Activated effector memory CD4-positive, alpha-beta T cell treated with Interleukin-2 at 50 U/mL for 16 hours (primary cell): ENCODE data around the gene SEC31A.
"Not testable (repeated sequence)": the region's sequence is repeated elsewhere in the genome, so short reads cannot be mapped to it uniquely, and the experiment has no call there.

Experiments
- DNase-seq: peaks from one replicate; pipeline ENCODE4 v3.0.0-alpha.2; 2020

SEC31A gene

DNA sequence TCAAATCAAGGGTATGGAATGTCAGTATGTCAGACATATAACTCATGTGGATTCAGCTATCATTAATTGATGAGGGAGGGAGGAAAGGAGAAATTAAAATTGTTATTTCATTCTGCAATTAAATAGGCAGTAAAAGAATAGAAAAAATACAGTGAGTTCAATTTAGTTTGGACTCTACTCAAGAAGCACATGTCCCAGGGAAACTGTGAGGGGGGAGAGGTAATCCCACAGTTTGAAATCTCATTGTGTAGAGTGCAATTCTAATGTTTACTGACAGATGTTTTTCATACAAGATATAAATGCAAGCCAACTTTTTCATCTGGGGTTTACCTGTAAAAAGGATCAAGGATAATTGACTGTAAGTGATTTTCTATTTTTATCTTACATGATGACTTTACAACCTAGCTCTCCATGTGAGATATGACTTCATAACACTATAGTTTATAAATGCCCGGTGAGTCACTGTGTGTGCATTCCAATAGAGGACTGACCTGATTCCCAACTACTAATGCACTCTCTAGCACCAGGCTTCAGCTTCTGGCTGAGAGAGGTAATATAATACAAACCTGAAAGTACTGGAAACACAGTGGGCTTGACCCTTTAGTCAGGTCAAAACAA lies 57.1 kb downstream of the SEC31A start:
- no peak for DNase-seq

DNA sequence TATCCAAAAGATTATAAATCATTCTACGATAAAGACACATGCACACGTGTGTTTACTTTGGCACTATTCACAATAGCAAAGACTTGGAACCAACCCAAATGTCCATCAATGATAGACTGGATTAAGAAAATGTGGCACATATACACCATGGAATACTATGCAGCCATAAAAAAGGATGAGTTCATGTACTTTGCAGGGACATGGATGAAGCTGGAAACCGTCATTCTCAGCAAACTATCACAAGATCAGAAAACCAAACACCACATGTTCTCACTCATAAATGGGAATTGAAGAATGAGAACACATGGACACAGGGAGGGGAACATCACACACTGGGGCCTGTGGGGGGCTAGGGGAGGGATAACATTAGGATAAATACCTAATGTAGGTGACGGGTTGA lies 57.9 kb downstream of the SEC31A start:
- DNase-seq = not testable (repeated sequence)

DNA sequence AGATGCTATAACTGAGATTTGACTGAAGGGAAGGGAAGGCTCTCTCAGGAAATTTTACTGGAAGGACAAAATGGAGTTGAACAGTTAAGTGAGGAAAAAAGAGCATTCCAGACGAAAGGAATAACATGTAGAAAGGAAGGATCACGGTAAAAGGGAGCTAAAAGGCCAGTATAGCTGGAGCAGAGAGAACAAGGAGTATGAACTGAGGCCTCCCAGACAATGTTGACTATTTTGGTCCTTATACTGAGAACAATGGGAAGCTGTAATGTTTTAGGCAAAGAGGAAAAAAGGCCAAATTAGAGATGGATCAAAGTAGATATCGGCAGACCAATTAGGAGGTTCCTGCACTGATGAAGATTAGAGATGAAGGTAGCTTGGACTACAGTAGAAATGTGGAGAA lies 65.5 kb downstream of the SEC31A start:
- DNase-seq = no peak

DNA sequence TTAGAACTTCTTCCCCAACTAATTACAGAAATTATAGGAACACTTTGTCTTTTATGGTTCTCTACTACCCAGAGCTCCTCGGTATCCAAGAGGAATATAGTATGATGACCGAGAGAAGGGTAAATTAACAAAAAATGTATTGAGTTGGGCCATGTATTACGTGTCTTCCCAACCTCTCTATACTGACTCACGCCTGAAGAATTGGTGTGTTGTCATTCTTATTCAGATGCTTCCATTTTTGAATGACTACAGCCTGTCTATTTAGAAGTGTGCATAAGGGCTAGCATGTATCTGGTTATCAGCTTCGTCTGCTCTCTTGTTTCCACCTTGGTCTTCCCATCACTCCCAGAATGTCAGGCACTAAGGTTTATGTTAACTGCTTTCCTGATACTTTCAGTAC lies 67.9 kb downstream of the SEC31A start:
- no peak for DNase-seq

DNA sequence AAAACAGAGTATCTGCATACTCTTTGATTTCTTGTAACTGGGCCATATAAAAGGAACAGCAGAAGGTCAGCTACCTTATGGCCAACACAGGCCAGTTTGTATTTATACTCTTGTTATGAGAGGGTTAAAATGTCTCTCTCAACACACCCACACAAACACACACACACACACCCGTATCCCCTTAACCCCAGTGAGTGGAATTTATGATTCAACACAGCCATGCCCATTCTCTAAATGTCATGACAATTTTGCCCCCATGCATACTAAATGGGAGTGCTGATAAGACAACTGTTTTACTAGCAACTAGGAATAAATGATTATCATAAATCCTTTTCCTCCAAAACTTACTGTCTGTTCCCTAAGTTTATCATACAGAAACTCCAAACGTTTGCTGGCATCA lies 70.3 kb downstream of the SEC31A start:
- DNase-seq = no peak

DNA sequence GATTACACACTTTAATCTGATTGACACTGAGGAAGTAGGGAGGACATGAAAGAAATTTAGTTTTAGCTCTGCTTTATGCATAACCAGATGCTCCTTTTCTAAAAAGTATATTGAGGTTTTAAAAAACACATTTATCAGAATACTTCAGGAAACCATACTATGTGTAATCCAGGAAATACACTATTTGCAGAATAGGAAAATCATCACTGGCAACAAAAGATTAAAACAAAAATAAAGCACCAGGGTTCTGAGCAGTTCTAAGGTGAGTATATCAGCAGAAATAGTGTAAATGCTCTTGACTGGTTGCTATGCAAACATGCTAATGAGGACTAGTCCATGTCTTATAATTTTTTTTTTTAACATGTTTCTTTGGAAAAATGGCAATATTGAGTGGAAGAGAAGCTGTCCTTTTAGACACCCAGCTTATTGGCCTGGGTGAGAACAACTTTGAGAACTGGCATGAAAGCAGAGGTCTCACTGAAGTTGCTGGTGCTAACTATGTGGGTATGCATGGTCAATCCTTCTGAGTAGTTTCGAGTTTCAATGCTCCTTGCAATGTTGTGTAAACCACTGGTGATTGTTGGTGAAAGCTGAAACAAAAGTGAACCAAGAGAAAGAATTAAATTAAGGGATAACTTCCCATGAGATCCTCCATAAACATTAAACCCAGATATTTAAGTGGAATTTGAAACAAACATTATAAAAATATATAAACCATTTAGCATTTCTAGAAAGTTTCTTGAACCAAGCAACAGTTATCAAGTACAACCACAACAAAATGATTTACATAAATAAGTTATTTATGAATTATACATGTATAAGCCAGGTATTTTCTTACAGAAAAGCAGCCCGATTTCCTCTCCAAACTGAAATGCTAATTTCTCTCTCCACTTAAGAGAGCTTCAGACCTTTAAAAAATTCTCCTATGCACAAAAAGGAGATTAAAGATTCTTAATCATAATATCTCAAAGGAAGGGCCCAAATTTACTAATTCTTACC lies 72.0 kb downstream of the SEC31A start:
- DNase-seq = no peak

DNA sequence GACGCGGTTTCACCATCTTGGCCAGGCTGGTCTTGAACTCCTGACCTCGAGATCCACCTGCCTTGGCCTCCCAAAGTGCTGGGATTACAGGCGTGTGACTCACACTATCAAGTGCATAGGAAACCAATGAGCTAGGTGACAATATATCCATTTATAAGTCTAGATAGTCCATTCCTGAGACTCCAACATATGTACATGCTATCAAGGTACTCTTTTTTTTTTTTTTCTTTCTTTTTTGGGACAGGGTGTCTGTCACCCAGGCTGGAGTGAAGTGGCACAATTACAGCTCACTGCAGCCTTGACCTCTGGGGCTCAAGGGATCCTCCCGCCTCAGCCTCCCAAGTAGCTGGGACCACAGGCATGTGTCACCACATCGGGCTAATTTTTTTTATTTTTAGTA lies 74.1 kb downstream of the SEC31A start:
- DNase-seq = not testable (repeated sequence)

DNA sequence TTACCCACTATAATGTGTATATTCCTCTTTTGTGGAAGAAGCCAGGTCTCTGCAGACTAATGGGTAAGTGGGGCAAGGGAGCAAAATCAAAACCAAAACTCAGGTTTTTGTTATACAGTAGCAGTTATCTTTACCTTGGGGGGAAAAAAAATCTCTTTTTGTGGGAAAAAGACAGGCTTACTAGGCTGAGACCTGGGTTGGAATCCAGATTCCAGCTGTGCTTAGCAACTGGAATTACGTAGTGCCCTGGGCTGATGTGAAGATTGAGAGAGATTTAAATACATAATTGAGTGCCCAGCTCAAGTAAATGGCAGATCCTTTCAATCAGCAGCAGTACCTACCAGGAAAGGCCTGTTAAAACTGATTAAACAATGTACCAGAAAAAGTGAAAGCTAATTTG lies 76.9 kb downstream of the SEC31A start:
- DNase-seq = no peak

DNA sequence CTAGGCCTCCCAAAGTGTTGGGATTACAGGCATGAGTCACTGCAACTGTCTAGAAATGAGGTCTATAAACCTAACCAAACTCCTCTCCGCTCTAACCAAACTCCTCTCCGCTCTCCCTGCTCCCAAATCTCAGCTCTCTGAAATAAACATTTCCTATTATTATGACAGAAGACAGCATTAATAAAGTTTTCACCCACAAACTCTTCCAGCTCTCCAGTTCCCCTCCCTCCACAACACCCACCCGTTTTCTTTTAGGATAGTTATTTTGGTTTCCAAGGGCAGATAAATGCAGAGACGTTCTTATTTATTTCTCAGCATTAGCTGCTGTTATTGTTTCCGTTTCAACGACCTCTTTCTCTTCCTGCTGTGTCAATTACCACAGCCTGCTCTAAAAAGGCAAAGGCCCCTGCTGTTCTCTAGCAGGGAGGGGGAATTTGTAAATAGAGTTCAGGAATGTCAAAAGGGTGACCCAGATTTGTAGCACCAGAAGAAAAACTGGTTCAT lies 79.1 kb downstream of the SEC31A start:
- no peak for DNase-seq

DNA sequence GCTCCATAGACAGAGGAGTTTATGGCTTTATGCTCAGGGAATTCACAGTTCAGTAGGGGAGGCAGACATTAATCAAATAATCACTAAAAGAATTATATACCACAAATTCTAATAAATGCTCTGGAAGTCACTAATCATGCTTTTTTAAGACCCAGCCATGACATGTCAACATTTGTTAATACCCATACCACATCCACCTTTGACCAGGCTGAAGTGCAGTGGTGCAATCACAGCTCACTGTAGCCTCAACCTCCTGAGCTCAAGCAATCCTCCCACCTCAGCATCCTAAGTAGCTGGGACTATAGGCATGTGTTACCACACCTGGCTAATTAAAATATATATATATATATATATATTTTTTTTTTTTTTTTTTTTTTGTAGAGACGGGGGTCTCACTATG lies 79.6 kb downstream of the SEC31A start:
- DNase-seq = no peak

DNA sequence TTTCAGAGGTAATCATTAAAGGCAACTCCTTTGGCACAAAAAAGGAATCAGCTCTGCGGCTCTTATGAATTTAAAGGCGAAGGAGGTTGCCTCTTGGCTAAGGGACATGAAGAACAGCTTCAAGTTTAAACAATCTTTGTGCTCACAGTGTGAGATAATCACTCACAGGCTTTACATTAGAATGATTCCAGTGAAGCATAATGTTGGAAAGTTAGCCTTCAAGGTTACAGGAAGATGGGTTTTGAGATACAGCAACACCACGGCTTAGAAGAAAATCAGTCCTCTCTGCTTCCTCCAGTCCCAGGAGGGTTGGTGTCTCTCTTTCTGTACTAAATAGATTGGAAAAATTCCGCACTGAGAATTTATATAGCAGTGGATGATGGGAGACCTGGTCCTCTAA lies 80.8 kb downstream of the SEC31A start:
- DNase-seq = no peak

DNA sequence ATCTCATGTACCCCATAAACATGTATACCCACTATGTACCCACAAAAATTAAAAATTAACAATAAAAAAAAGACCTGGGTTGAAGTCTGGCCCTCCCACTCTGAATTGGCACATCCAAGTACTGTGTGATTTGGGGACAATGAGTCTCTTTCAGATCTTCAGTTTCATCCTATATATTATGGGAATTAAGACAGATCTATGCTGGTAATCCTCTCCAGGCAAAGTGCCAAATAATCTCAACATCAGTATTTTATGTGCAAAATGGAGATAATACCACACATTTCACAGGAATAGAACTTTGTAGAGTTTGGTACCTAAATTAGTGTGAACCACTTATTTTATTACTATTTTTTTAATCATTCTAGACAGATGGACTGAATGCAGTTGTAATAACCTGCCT lies 81.3 kb downstream of the SEC31A start:
- no peak for DNase-seq

DNA sequence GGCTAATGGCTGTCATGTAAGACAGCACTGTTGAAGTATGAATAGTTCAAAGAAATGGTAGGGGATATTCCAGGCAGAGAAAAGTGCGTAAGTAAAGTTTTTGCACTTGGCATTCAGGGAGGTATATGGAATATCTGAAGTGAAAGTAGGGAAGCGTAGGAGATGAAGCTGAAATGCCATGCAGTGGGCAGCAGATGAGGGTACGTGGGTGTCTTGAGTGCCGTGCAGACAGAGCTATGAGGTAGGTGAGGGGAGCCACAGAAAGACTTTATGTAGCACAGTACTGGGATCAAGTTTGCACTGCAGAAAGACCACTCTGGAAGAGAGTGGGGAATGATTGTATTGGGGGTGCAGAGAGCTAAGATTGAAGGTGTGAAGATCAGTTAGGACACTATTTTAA lies 87.2 kb downstream of the SEC31A start:
- DNase-seq = no peak

DNA sequence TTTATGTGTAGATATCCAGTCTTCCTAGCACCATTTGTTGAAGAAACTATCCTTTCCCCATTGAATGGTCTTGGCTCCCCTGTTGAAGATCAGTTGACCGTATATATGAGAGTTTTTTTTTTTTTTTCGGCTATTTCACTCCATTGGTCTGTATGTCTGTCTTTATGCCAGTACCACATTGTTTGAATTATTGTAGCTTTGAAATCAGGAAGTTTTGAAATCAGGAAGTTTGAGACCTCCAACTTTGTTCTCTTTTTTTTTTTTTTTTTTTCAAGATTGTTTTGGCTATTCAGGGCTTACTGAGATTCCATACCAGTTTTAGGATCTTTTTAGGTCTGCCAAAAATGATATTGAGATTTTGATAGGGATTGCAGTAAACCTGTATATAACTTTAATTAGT lies 88.0 kb downstream of the SEC31A start:
- no peak for DNase-seq

DNA sequence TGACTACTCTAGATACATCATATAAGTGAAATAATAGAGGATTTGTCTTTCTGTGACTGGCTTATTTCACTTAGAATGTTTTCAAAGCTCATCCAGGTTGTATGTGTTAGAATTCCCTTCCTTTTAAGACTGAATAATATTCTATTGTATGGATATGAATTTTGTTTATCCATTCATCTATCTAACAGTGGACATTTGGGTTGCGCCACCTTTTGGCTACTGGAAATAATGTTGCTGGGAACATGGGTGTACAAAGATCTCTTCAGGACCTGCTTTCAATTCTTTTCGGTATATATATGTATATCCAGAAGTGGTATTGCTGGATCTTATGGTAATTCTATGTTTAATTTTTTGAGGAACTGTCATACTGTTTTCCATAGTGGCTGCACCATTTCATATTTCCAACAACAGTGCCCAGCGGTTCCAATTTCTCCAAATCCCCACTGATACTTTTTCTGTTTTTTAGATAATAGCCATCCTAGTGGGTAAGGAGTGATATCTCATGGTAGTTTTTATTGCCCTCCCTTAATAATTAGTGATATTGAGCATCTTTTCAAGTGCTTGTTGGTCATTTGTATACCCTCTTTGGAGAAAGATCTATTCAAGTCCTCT lies 88.9 kb downstream of the SEC31A start:
- no peak for DNase-seq

DNA sequence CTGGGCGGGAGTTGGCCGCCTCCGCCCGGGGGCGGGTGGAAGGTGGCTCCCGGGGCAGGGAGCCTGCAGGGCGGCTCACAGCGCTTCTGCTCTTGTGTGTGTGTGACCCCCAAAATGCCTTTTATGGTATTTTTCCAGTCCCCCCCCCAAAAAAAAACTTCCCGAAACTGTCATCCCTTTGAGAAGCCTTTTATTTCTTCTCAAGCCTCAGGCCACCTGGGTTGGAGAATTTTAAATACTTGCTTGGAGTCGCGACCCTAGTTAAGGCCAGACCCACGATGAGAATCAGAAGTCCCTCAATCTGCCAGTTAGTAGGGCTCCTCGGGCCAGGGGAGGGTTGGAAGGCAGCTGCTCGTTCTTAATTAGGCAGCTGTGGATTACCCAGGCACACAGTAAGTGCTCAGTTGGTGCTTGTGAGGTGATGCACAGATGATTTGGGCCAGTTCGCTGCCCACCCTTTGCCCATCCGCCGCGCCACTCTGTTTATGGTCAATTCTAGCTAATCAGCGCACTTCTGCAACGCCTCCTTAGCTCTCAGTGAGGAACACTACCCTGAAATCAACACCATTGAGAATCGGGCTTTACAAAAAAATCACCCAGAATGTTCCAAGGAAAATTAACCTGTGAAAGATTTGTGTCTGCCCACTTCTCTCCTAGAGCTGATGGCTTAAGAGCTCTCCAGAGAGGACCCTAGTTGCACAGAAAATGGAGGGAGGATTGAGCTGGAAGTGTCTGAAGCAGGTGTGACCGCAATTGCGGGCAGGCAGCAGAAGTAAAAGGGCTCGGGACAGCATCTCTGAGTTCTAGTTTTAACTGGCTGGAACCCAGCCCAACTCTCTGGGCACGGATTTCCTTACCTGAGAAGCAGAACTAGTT lies 91.7 kb downstream of the SEC31A start:
- DNase-seq = no peak

DNA sequence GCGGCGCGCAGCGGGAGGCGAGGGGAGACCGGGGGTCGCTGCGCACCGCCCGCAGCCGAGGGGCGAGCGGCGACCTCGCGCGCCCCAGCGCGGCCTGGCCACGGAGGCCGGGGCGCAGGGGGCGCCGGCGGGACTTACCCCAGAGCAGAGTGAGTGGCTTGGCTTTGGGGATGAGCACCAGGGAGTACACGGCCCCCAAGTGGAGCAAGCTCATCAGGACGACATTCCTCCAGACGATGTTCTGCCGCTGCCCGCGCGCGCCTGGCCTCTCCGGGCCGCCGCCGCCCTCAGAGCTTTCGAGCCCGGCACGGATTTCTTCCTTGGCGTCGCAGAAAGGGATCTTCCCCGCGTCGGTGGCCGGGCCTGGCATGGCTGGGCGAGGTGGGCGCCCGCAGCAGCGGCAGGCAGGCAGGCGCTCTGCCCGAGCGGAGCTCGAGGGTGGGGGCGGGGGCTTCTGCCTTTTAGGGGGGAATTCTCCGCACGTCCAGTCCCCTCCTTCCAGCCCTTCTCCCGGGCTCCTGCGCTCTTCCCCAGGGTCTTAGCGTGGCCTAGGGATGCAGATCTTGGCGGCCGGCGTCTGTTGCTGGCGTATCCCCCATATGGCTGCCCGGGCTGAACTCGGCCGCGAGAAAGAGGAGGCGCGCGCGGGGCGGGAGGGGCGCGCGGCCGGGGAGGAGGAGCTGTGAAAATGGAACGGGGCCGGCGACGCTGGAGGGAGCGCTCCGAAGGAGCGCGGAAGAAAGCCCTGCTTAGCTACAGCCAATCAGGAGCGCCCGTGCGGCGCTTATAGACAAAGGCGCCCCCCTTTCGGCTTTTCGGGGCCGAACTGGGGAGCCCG lies 92.6 kb downstream of the SEC31A start, which contains the start of gene SCD5:
SCD5 (minus strand) TSS at position 629 of the 838 bp plus-strand sequence; CDS start at position 370, 259 bp downstream.
- peak; percentile 4 for DNase-seq

DNA sequence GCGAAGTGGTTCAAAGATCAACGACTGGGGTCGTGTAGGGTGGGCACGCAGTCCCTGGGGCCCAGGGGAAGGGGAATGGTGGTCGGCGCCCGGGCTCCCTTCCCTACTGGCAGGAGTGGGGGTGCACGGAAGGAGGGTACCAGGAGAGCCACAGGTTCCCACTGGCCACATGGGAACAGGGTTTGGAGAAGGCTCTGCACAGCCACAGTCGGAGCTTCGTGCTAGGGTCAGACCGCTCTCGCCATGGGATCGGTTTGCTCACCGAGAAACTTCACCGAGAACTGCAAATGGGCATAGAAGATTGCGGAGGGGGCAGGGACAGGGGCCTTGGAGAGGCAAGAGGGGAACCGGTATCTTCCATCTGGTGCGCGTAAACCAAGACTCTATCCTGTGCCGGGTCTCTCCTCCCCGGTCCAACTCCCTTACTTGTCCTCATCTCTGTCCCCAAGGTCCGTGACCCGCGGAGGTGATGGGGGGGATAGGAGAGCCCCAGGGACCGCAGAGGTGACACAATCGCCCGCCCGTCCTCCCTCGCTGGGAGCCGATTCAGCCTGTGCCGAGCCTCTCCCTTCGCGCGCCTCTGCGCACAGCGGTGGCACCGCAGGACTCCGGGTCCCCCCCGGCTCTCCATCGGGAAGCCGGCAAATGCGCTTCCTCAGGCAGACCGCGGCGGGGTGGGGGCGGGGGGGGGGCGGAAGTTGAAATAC lies 93.4 kb downstream of the SEC31A start:
- DNase-seq = no peak

DNA sequence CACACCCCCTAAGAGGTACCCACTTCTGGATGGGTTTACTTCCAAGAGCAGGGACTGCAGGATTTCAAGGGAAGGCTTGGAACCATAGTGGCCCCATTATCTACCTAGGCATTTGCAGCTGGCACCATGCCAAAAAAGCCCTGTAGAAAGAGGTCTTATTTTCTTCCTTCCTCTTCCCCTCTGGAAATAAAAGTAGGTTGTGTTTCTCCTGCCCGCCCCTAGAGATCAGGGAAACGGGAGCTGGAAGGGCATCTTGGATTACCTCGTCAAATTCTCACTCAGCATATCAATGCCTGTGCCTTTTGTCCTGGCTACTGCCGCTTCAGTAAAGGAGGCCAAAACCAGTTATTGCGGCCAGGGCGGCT lies 93.9 kb downstream of the SEC31A start:
- DNase-seq = no peak

DNA sequence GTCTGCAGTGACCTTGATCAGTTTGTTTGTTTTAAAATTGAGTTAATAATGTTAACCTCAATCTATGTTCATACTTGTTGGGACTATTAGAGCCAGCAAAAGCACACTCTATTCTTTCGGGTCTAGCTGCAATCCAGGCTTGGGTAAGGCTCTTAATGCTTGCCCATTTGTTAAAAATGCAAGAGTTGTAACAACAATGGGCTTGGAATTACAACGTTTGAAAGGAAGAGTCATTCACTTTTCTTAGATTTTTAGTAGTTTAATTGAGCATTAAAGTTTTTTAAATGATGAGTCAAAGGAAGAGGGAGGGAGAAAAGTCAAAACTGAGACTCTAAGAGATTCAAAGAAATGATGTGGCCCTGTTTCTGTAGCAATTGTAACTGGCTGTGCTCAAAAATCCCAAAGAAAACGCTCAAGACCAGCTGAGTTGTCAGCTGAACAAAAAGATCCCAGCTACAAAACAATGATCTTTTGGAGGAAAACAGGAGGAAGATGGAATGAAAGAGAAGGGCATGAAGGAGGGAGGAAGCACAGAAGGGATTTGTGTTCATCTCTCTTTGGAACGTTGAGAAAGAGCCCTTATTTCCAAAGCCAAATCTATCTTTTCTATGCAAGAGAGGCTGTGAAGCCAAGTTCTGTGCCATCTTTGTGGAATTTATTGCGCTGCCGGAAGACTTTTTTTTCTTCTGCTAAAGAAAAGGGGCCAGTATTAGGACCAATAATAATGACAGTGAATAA lies 97.9 kb downstream of the SEC31A start:
- DNase-seq = no peak
